ENCODE data around the gene CUEDC1. TPM values are rescaled to one million over a fixed set of nuclear protein-coding genes. Genes with fewer than 3 reads are reported as not detected.

The CUEDC1 gene

DNA sequence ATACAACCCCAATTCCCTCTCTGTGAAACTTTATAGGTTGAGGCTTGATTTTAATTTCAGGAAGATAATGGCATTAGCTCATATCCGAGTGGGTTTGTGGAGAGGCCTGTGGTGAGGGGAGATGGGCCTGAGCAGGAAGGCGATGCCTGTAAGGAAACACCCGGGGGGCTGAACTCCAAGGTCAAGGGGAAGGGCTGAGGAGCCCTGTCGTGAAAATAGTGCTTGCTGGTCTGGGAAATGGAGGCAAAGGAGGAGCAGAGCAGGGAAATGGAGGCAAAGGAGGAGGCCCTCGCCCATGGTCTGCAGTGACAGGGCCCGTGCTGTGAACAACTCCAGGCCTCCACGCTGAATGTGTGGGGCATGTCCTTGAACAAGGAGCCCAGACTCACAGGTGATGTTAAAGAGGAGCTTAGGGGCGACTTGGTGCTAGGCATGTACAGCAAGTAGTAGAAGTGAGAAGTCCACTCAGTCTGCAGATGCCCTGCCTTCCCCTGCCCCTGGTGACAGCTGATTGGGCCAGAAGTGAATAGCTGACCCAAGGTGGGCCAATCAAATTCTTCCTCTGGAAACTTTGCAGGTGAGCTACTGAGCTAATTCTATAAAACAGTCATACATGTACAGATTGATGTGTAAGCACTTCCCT, 143.5 kb downstream of the CUEDC1 start:
- Histone ChIP-seq H3K36me3 (replicated peaks in 1 of 2; ENCODE audit: control insufficient read depth in 2 of 2, insufficient read depth in 2 of 2, low read length in 2 of 2) (no peaks in the 10 kb centered on the region), H2BK5ac (ENCODE audit: low read length) (no peak overlapping the region), H2BK15ac (ENCODE audit: low read length) (no peak overlapping the region), H3K9ac (ENCODE audit: low read depth, low read length, poor library complexity) (no peak overlapping the region), H3K23ac (ENCODE audit: low read depth, low read length, poor library complexity) (no peak overlapping the region), H3K4me3 (ENCODE audit: low read length in 2 of 2) (no peak overlapping the region), H3K79me1 (ENCODE audit: low read depth, low read length) (no peaks in the 10 kb centered on the region), H3K18ac (ENCODE audit: low read length) (peak overlapping the region; percentile 1), H2AK5ac (ENCODE audit: low read depth, low read length) (no peak overlapping the region), H3K14ac (ENCODE audit: low read length) (no peak overlapping the region), H3K4me2 (ENCODE audit: insufficient read depth, low read length, poor library complexity, severe bottlenecking) (no peak overlapping the region), H2AFZ (ENCODE audit: low read length) (peak overlapping the region; percentile 49), H2BK12ac (ENCODE audit: low read length) (no peak overlapping the region), H3K4me1 (ENCODE audit: control insufficient read depth in 2 of 2, insufficient read depth in 1 of 2, low read depth in 1 of 2, low read length in 2 of 2) (peaks cover 2 to 21% of the 10 kb centered on the region in 2 donors), H4K91ac (ENCODE audit: low read depth, low read length, poor library complexity) (no peak overlapping the region), H3K27me3 (ENCODE audit: control insufficient read depth in 3 of 3, insufficient read depth in 3 of 3, low read depth in 1 of 3, low read length in 3 of 3) (no peaks in the 10 kb centered on the region), H4K8ac (ENCODE audit: low read depth, low read length) (no peak overlapping the region), H3K27ac (replicated peaks; ENCODE audit: low read length) (no peak overlapping the region), H3K9me3 (replicated peaks in 1 of 2; ENCODE audit: control insufficient read depth in 2 of 2, insufficient read depth in 1 of 2, low read depth in 1 of 2, low read length in 2 of 2) (no peaks in the 10 kb centered on the region), H2BK120ac (ENCODE audit: low read depth, low read length) (no peak overlapping the region), H3K4ac (ENCODE audit: low read length) (no peak overlapping the region)
- no peak for DNase-seq (ENCODE audit: low spot score)
- no CpG with 5 or more reads among the region's 8 CpGs for WGBS, 2 donors (ENCODE audit: extremely low coverage in 2 of 2, insufficient read length in 2 of 2, insufficient replicate concordance in 1 of 2)

Small RNAs within 50 kb of the gene (small RNA-seq; reads per million reads assigned to genes)
- not detected for gene AC015813.4 (ENCODE audit: insufficient read depth)
